ENCODE data around the gene RAD51B. TPM values are rescaled to one million over a fixed set of nuclear protein-coding genes. Genes with fewer than 3 reads are reported as not detected.

The RAD51B gene
- total and polyA plus RNA-seq, 9 of the 15 experiments (the other 6 are each of a cell fraction or from before 2014, with no cell fraction given) = 8.5 to 17.3 (median 11.3) TPM

GRCh38 chr14:67934087-67934486 lies 114.5 kb downstream of the RAD51B start (continued):
- TF ChIP-seq, protein P1, sequence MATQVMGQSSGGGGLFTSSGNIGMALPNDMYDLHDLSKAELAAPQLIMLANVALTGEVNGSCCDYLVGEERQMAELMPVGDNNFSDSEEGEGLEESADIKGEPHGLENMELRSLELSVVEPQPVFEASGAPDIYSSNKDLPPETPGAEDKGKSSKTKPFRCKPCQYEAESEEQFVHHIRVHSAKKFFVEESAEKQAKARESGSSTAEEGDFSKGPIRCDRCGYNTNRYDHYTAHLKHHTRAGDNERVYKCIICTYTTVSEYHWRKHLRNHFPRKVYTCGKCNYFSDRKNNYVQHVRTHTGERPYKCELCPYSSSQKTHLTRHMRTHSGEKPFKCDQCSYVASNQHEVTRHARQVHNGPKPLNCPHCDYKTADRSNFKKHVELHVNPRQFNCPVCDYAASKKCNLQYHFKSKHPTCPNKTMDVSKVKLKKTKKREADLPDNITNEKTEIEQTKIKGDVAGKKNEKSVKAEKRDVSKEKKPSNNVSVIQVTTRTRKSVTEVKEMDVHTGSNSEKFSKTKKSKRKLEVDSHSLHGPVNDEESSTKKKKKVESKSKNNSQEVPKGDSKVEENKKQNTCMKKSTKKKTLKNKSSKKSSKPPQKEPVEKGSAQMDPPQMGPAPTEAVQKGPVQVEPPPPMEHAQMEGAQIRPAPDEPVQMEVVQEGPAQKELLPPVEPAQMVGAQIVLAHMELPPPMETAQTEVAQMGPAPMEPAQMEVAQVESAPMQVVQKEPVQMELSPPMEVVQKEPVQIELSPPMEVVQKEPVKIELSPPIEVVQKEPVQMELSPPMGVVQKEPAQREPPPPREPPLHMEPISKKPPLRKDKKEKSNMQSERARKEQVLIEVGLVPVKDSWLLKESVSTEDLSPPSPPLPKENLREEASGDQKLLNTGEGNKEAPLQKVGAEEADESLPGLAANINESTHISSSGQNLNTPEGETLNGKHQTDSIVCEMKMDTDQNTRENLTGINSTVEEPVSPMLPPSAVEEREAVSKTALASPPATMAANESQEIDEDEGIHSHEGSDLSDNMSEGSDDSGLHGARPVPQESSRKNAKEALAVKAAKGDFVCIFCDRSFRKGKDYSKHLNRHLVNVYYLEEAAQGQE (IDR thresholded peaks at IDR 0.05; ENCODE audit: borderline replicate concordance) = peak; percentile 44; the same call in 1 of the 2 replicates
- TF ChIP-seq, protein P1 (CRISPR knock-in tag; IDR thresholded peaks at IDR 0.05; ENCODE audit: low read depth) = no peak
- TF ChIP-seq HDAC8 (tag; IDR thresholded peaks at IDR 0.05) (no peak), DEAF1 (CRISPR knock-in tag; IDR thresholded peaks at IDR 0.05) (peak; percentile 29; the same call in 1 of the 2 replicates), ZNF512 (tag; IDR thresholded peaks at IDR 0.05) (peak; percentile 63; the same call in 1 of the 2 replicates), SMC3 (conservative IDR thresholded peaks at IDR 0.05; ENCODE audit: insufficient read depth, low read depth, low read length) (0 out of 2 replicates have a peak, but pooled peaks have one; percentile 23), NCOA2 (IDR thresholded peaks at IDR 0.05; ENCODE audit: partially characterized antibody in 2 of 2) (no peak), KLF10 (CRISPR knock-in tag; IDR thresholded peaks at IDR 0.05) (no peak), ETV6 (IDR thresholded peaks at IDR 0.05; ENCODE audit: borderline replicate concordance in 1 of 2, low read depth in 2 of 2, low read length in 1 of 2) (no peak), ETV6 (CRISPR knock-in tag; IDR thresholded peaks at IDR 0.05; ENCODE audit: borderline replicate concordance) (no peak), ETV5 (CRISPR knock-in tag; IDR thresholded peaks at IDR 0.05; ENCODE audit: low read depth) (no peak), SAFB2 (IDR thresholded peaks at IDR 0.05; ENCODE audit: borderline replicate concordance, low read depth, low read length, severe bottlenecking) (no peak)
- TF ChIP-seq, protein P2, sequence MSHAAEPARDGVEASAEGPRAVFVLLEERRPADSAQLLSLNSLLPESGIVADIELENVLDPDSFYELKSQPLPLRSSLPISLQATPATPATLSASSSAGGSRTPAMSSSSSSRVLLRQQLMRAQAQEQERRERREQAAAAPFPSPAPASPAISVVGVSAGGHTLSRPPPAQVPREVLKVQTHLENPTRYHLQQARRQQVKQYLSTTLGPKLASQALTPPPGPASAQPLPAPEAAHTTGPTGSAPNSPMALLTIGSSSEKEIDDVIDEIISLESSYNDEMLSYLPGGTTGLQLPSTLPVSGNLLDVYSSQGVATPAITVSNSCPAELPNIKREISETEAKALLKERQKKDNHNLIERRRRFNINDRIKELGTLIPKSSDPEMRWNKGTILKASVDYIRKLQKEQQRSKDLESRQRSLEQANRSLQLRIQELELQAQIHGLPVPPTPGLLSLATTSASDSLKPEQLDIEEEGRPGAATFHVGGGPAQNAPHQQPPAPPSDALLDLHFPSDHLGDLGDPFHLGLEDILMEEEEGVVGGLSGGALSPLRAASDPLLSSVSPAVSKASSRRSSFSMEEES (CRISPR knock-in tag; IDR thresholded peaks at IDR 0.05) = no peak

Data from K562 (cell line).